ENCODE measurements around the gene USP12. TPM values are rescaled to one million over a fixed set of nuclear protein-coding genes. Genes with fewer than 3 reads are reported as not detected.
A peak's percentile ranks its signal among the peaks of the same experiment; 100 is the strongest.
"Not testable (repeated sequence)": the region's sequence is repeated elsewhere in the genome, so short reads cannot be mapped to it uniquely, and the experiment has no call there.

The USP12 gene
- total and polyA plus RNA-seq, 3 donors from 2014 or later: 24.3 to 30.2 (median 26.1) TPM

- Histone ChIP-seq H3K27ac (no peak overlapping the region), H3K4me1 (peaks cover 14% of the 10 kb centered on the region), H3K36me3 (ENCODE audit: low read depth, missing control alignments) (no peaks in the 10 kb centered on the region), H3K9me3 (no peaks in the 10 kb centered on the region), H3K27me3 (no peaks in the 10 kb centered on the region), H3K4me3 (no peak overlapping the region)
- 87 to 90% methylated on average over 8 of the region's 8 CpGs for WGBS, 2 donors
- intact Hi-C loops (cut with DNase I; ENCODE audit: low total_unique reads): no loop called here
- no peak for DNase-seq
- TF ChIP-seq POLR2A (IDR thresholded peaks at IDR 0.05) (no peak), CTCF (IDR thresholded peaks at IDR 0.05) (no peak)
Measured at GRCh38 chr13:27128825-27129627, 42.6 kb downstream of the USP12 start.

GRCh38 chr13:27126859-27127258 lies 44.8 kb downstream of the USP12 start:
- Histone ChIP-seq H3K9me3 (no peaks in the 10 kb centered on the region), H3K27me3 (no peaks in the 10 kb centered on the region), H3K4me1 (peaks cover 10% of the 10 kb centered on the region), H3K27ac (no peak overlapping the region), H3K36me3 (ENCODE audit: low read depth, missing control alignments) (no peaks in the 10 kb centered on the region), H3K4me3 (no peak overlapping the region)
- no peak for TF ChIP-seq POLR2A (IDR thresholded peaks at IDR 0.05)
- no peak for TF ChIP-seq CTCF (IDR thresholded peaks at IDR 0.05)
- intact Hi-C loops (cut with DNase I; ENCODE audit: low total_unique reads): no loop called here
- DNase-seq: no peak

- no peaks in the 10 kb centered on the region for H3K9me3 ChIP-seq
- no peaks in the 10 kb centered on the region for H3K27me3 ChIP-seq
- intact Hi-C loops (cut with DNase I; ENCODE audit: low total_unique reads): no loop called here
- H3K36me3 ChIP-seq (ENCODE audit: low read depth, missing control alignments): no peaks in the 10 kb centered on the region
- no peak for TF ChIP-seq POLR2A (IDR thresholded peaks at IDR 0.05)
- TF ChIP-seq CTCF (IDR thresholded peaks at IDR 0.05): no peak
- 71 to 75% methylated on average over 22 to 23 of the region's 23 CpGs for WGBS, 2 donors
- peak; percentile 49 for DNase-seq
- H3K4me3 ChIP-seq: peak overlapping the region in 1 of 2 donors; percentile 16
- no peak overlapping the region for H3K27ac ChIP-seq
- H3K4me1 ChIP-seq: peaks cover 10% of the 10 kb centered on the region
Measured at GRCh38 chr13:27125357-27126282, 46.0 kb downstream of the USP12 start.

GRCh38 chr13:27124571-27124970 lies 47.0 kb downstream of the USP12 start:
- Histone ChIP-seq H3K36me3 (ENCODE audit: low read depth, missing control alignments) (no peaks in the 10 kb centered on the region), H3K4me3 (no peak overlapping the region), H3K9me3 (no peaks in the 10 kb centered on the region), H3K27me3 (no peaks in the 10 kb centered on the region), H3K27ac (no peak overlapping the region), H3K4me1 (peaks cover 10% of the 10 kb centered on the region)
- DNase-seq: no peak
- WGBS, 2 donors: 76 to 86% methylated on average over 4 of the region's 4 CpGs
- TF ChIP-seq CTCF (IDR thresholded peaks at IDR 0.05): no peak
- TF ChIP-seq POLR2A (IDR thresholded peaks at IDR 0.05): no peak
- intact Hi-C loops (cut with DNase I; ENCODE audit: low total_unique reads): no loop called here

GRCh38 chr13:27123445-27123844 lies 48.2 kb downstream of the USP12 start:
- H3K27ac ChIP-seq; H3K36me3 ChIP-seq (ENCODE audit: low read depth, missing control alignments); DNase-seq; intact Hi-C loops (cut with DNase I; ENCODE audit: low total_unique reads); H3K4me3 ChIP-seq; H3K9me3 ChIP-seq; H3K27me3 ChIP-seq: not testable (repeated sequence)
- WGBS, 2 donors: 84 to 89% methylated on average over 4 of the region's 4 CpGs
- H3K4me1 ChIP-seq: peaks cover 10% of the 10 kb centered on the region
